NT2/D1 (cell line): Measurements from ENCODE around the gene RETREG1.

ENCODE experiments used
- SUZ12 ChIP-seq: IDR thresholded peaks from 2 replicates; pipeline ENCODE4 v1.6.1; 2011; ENCODE audit not compliant: insufficient read length, insufficient read depth; ENCODE audit errors: extremely low read depth
- YY1 ChIP-seq: IDR thresholded peaks from 2 replicates; pipeline ENCODE4 v1.6.1; 2011; ENCODE audit not compliant: insufficient read length, insufficient read depth
- ZNF274 ChIP-seq: IDR thresholded peaks from 2 replicates; pipeline ENCODE4 v1.6.1; 2011; ENCODE audit warnings: mild to moderate bottlenecking, low read depth, low read length

DNA sequence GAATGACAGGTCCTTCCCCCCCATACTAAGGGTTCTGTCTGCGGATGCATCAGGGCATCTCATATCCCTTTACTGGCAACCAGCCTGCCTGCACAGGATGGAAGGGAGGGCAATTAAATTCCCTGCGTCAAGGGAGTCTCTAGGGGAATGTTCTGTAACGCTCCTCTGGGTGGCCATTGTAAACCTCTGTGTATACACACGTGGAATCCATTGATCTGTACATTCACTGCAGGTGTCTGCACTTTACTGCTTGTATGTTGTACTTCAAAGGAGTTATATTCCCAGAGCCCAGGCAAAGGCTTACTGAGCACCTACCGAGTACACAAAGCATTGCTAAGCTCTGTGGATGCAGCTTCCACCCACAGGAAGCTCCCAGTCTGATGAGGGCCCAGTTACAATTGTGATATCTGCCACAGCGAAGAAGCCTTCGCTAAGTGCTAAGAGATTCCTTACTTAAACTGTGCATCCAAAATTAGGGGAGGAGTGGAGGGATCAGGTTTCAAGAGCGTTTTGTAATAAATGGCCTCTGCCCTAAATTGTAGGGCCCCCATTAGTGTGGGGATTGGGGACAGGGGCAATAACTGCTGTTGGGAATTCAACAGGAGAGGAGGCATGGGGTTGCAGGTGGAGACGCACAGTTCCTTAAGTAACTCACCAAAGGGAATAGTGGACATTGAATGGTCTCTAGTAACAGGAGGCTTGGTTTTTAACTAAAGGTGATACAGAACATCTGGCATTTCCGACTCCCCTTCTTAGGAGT is 1.5 kb upstream of the RETREG1 start:
- TF ChIP-seq YY1: no peak
- TF ChIP-seq SUZ12: no peak
- no peak for TF ChIP-seq ZNF274
